ENCODE measurements around the gene GRK2. TPM values are rescaled to one million over a fixed set of nuclear protein-coding genes. Genes with fewer than 3 reads are reported as not detected.
A peak's percentile ranks its signal among the peaks of the same experiment; 100 is the strongest.

GRK2 gene
- total and polyA plus RNA-seq, 9 of the 15 experiments (the other 6 are each of a cell fraction or from before 2014, with no cell fraction given), result 0.24 to 95.8 (median 56.5) TPM

- TF ChIP-seq BDP1 (IDR thresholded peaks at IDR 0.05; ENCODE audit: insufficient read depth, insufficient read length) (no peak), HES1 (IDR thresholded peaks at IDR 0.05; ENCODE audit: low read depth) (no peak), ZBTB1 (CRISPR knock-in tag; IDR thresholded peaks at IDR 0.05; ENCODE audit: borderline replicate concordance, low read depth) (no peak), FOXM1 (IDR thresholded peaks at IDR 0.05; ENCODE audit: low read depth) (no peak), FOXM1 (CRISPR knock-in tag; IDR thresholded peaks at IDR 0.05; ENCODE audit: low read depth) (no peak), RBFOX2 (IDR thresholded peaks at IDR 0.05; ENCODE audit: low read depth, low read length) (peak; percentile 41), ZNF347 (CRISPR knock-in tag; IDR thresholded peaks at IDR 0.05; ENCODE audit: low read depth) (no peak), THAP7 (CRISPR knock-in tag; IDR thresholded peaks at IDR 0.05) (no peak), POU5F1 (IDR thresholded peaks at IDR 0.05; ENCODE audit: borderline replicate concordance, low read depth, low read length, partially characterized antibody) (no peak), KDM5B (IDR thresholded peaks at IDR 0.05; ENCODE audit: insufficient replicate concordance, low read depth, low read length) (no peak), ELF4 (CRISPR knock-in tag; IDR thresholded peaks at IDR 0.05) (no peak), CREB3L1 (IDR thresholded peaks at IDR 0.05; ENCODE audit: borderline replicate concordance, low read depth) (no peak), TEAD1 (CRISPR knock-in tag; IDR thresholded peaks at IDR 0.05) (peak; percentile 4 to 53; a peak in 2 of 4 replicates), NR0B1 (IDR thresholded peaks at IDR 0.05; ENCODE audit: partially characterized antibody) (no peak), CBX1 (IDR thresholded peaks at IDR 0.05; ENCODE audit: low read depth) (no peak), ID3 (CRISPR knock-in tag; IDR thresholded peaks at IDR 0.05) (no peak), ID3 (tag; IDR thresholded peaks at IDR 0.05) (no peak), NUFIP1 (IDR thresholded peaks at IDR 0.05; ENCODE audit: partially characterized antibody) (no peak), SIN3B (IDR thresholded peaks at IDR 0.05; ENCODE audit: low read depth) (no peak), CBX8 (IDR thresholded peaks at IDR 0.05; ENCODE audit: borderline replicate concordance, extremely low read depth, low read depth, low read length, poor library complexity, severe bottlenecking) (no peak), RBBP5 (IDR thresholded peaks at IDR 0.05; ENCODE audit: borderline replicate concordance, insufficient read depth, low read length, poor library complexity, severe bottlenecking) (no peak)
Measured at GRCh38 chr11:67262731-67263675, 3.3 kb upstream of the GRK2 start (continued).

Measured in K562 (cell line).